GM23338 (cell line): ENCODE results near the gene PPM1E. TPM values are rescaled to one million over a fixed set of nuclear protein-coding genes. Genes with fewer than 3 reads are reported as not detected.

ENCODE experiments used
- ATAC-seq: fragments of 200-7000 bp; cut with Tn5 transposase; 3 replicates; pipeline ENCODE4 v1.9.1; 2020
- DNase-seq: peaks from one replicate; pipeline ENCODE4 v3.0.0-alpha.2; 2015; ENCODE audit warnings: low spot score
- H2AFZ ChIP-seq: fragments of 200-600 bp; sonication (generic); 2 replicates; pipeline ENCODE4 v1.8.0; 2016; ENCODE audit warnings: antibody characterized with exemption, mild to moderate bottlenecking, moderate library complexity
- H3F3A ChIP-seq: fragments of 200-600 bp; sonication (generic); replicated peaks from 2 replicates; pipeline ENCODE4 v1.8.0; 2017; ENCODE audit warnings: antibody characterized with exemption, mixed run types, low read depth
- H3K27ac ChIP-seq: fragments of 200-600 bp; sonication (generic); 2 replicates; pipeline ENCODE4 v1.6.1; 2016; ENCODE audit warnings: low read depth
- H3K27me3 ChIP-seq: fragments of 200-600 bp; sonication (generic); 2 replicates; pipeline ENCODE4 v1.8.0; 2016; ENCODE audit warnings: mild to moderate bottlenecking, mixed run types, moderate library complexity; ENCODE audit not compliant: insufficient read depth
- H3K36me3 ChIP-seq: fragments of 200-600 bp; sonication (generic); 2 replicates; pipeline ENCODE4 v1.8.0; 2016; ENCODE audit warnings: mild to moderate bottlenecking; ENCODE audit not compliant: insufficient read depth
- H3K4me1 ChIP-seq: fragments of 200-600 bp; sonication (generic); 2 replicates; pipeline ENCODE4 v1.8.0; 2016; ENCODE audit warnings: mild to moderate bottlenecking, moderate library complexity; ENCODE audit not compliant: insufficient read depth
- H3K4me2 ChIP-seq: fragments of 200-600 bp; sonication (generic); 2 replicates; pipeline ENCODE4 v1.7.1; 2017; ENCODE audit warnings: mixed run types
- H3K4me3 ChIP-seq: fragments of 200-600 bp; sonication (generic); 2 replicates; pipeline ENCODE4 v1.6.1; 2016; ENCODE audit warnings: mixed run types
- H3K79me2 ChIP-seq: fragments of 200-600 bp; sonication (generic); replicated peaks from 2 replicates; pipeline ENCODE4 v1.8.0; 2017; ENCODE audit warnings: mild to moderate bottlenecking; ENCODE audit not compliant: insufficient read depth
- H3K9me2 ChIP-seq: fragments of 200-600 bp; sonication (generic); 2 replicates; pipeline ENCODE4 v1.8.0; 2017; ENCODE audit not compliant: insufficient read depth
- H4K20me1 ChIP-seq: fragments of 200-600 bp; sonication (generic); replicated peaks from 2 replicates; pipeline ENCODE4 v1.8.0; 2017; ENCODE audit warnings: mild to moderate bottlenecking; ENCODE audit not compliant: insufficient read depth
- H3K27ac Mint-ChIP-seq: 2 replicates; pipeline ENCODE4 v1.8.0; 2020; ENCODE audit warnings: inconsistent platforms, mild to moderate bottlenecking, moderate library complexity, mixed read lengths
- H3K27me3 Mint-ChIP-seq: 3 replicates; pipeline ENCODE4 v1.8.0; 2022; ENCODE audit warnings: low read depth, mild to moderate bottlenecking, moderate library complexity, mixed read lengths, inconsistent platforms; ENCODE audit not compliant: insufficient read depth, poor library complexity
- H3K36me3 Mint-ChIP-seq: 3 replicates; pipeline ENCODE4 v1.8.0; 2021; ENCODE audit warnings: low read depth, mild to moderate bottlenecking, inconsistent platforms, moderate library complexity, mixed read lengths
- H3K4me1 Mint-ChIP-seq: 3 replicates; pipeline ENCODE4 v1.8.0; 2020; ENCODE audit warnings: mild to moderate bottlenecking, inconsistent platforms, mixed read lengths
- H3K4me3 Mint-ChIP-seq: 3 replicates; pipeline ENCODE4 v1.8.0; 2021; ENCODE audit warnings: moderate library complexity, mild to moderate bottlenecking, inconsistent platforms, mixed read lengths
- H3K9me3 Mint-ChIP-seq: 3 replicates; pipeline ENCODE4 v1.8.0; 2020; ENCODE audit warnings: moderate library complexity, mild to moderate bottlenecking, inconsistent platforms, mixed read lengths
- CREB1 ChIP-seq: fragments of 250-450 bp; sonication (Bioruptor Pico); IDR thresholded peaks from 2 replicates; pipeline ENCODE4 v1.5.0; 2020; ENCODE audit warnings: low read depth, mild to moderate bottlenecking, moderate library complexity
- CTCF ChIP-seq, 2 experiments: fragments of 200-600 bp in 1 of 2; sonication (generic) in 1 of 2; conservative IDR thresholded peaks; 2 replicates each; pipeline versions ENCODE4 v1.5.1 to v1.6.1; 2016 to 2017; ENCODE audit warnings: antibody characterized with exemption in 2 of 2, low read depth in 2 of 2, mild to moderate bottlenecking in 2 of 2, moderate library complexity in 1 of 2
- EZH2phosphoT487 ChIP-seq: fragments of 200-600 bp; sonication (generic); IDR thresholded peaks from one replicate; pipeline ENCODE4 v1.8.1; 2018; ENCODE audit warnings: antibody characterized with exemption; ENCODE audit not compliant: unreplicated experiment
- POLR2AphosphoS5 ChIP-seq: IDR thresholded peaks from 2 replicates; pipeline ENCODE4 v1.6.1; 2016; ENCODE audit warnings: antibody characterized with exemption, low read depth
- ZNF114 ChIP-seq: fragments of 250-450 bp; sonication (Bioruptor Pico); IDR thresholded peaks from 2 replicates; pipeline ENCODE4 v1.5.0; 2020; ENCODE audit warnings: mild to moderate bottlenecking, moderate library complexity
- ZNF462 ChIP-seq: fragments of 250-450 bp; sonication (Bioruptor Pico); IDR thresholded peaks from 2 replicates; pipeline ENCODE4 v1.5.0; 2020; ENCODE audit warnings: mild to moderate bottlenecking, moderate library complexity
- polyA plus RNA-seq: library from polyadenylated mRNA; unstranded; fragments of >200 nt; fragmentation: Nextera tagmentation; extraction: Ambion mirVana; gene quantifications from 2 replicates; pipeline ENCODE4 v1.2.1, GENCODE V29; 2016
- total RNA-seq: library from RNA; depleted of rRNA; stranded (reverse); fragments of >200 nt; shearing (Covaris generic); gene quantifications from 2 replicates; pipeline ENCODE4 v1.2.3, GENCODE V29; 2014

PPM1E gene
- total and polyA plus RNA-seq, 2 experiments from 2014 or later: 2.1 to 13.8 TPM

- TF ChIP-seq EZH2phosphoT487 (no peak), ZNF462 (CRISPR knock-in tag) (no peak), CTCF (conservative IDR thresholded peaks at IDR 0.05; ENCODE audit: low read depth in 2 of 2) (no peak), POLR2AphosphoS5 (no peak), CREB1 (CRISPR knock-in tag) (no peak), ZNF114 (CRISPR knock-in tag) (no peak)
Observed at GRCh38 chr17:58722274-58722673, 33.4 kb upstream of the PPM1E start (continued).

- H3K36me3 Mint-ChIP-seq: no peaks in the 10 kb centered on the region
- peaks cover 3% of the 10 kb centered on the region for H3K27me3 Mint-ChIP-seq
- Histone ChIP-seq H2AFZ (no peak overlapping the region), H3K27me3 (no peaks in the 10 kb centered on the region), H3K4me1 (no peaks in the 10 kb centered on the region), H3K27ac (no peak overlapping the region), H3K4me2 (no peak overlapping the region), H4K20me1 (no peaks in the 10 kb centered on the region), H3K79me2 (no peaks in the 10 kb centered on the region), H3K4me3 (no peak overlapping the region), H3F3A (no peaks in the 10 kb centered on the region), H3K36me3 (no peaks in the 10 kb centered on the region), H3K9me2 (no peaks in the 10 kb centered on the region)
- DNase-seq: no peak
- ATAC-seq: no peak
- H3K4me3 Mint-ChIP-seq: no peak overlapping the region
- no peaks in the 10 kb centered on the region for H3K9me3 Mint-ChIP-seq
- H3K4me1 Mint-ChIP-seq: no peaks in the 10 kb centered on the region
- H3K27ac Mint-ChIP-seq: no peak overlapping the region
- TF ChIP-seq EZH2phosphoT487: no peak
- no peak for TF ChIP-seq ZNF462 (CRISPR knock-in tag)
Observed at GRCh38 chr17:58722696-58723095, 33.0 kb upstream of the PPM1E start.
